K562 (cell line): Measurements from ENCODE around the gene NTRK1. TPM values are rescaled to one million over a fixed set of nuclear protein-coding genes. Genes with fewer than 3 reads are reported as not detected.

Source experiments
- ATAC-seq: fragments of 200-7000 bp; cut with Tn5 transposase; 3 replicates; pipeline ENCODE4 v1.9.1; 2020; ENCODE audit warnings: moderate library complexity
- BruUV-seq: library from RNA; stranded (reverse); fragments of 400-500 nt; replicated peaks from 2 replicates; lab custom pipeline; 2021; lab: Mats Ljungman, UMichigan
- CTCF ChIA-PET: fragments of 300-600 bp; formaldehyde crosslinking; extraction: SDS; loops from one replicate; lab custom pipeline; 2021; ENCODE audit warnings: low intra/inter-chr PET ratio; lab: Yijun Ruan, JAX
- POLR2A ChIA-PET: fragments of 300-600, 350-650 bp; sonication (Branson Sonifier 250); formaldehyde crosslinking; extraction: SDS; loops from one replicate; lab custom pipeline; 2021; ENCODE audit warnings: antibody characterized with exemption, inconsistent platforms; lab: Yijun Ruan, JAX
- DNase-seq, 4 experiments: peaks; one replicate each; pipeline versions ENCODE4 v3.0.0 to v3.0.0-alpha.2; 2011 to 2018; ENCODE audit warnings: low spot score in 3 of 4, mixed read lengths in 3 of 4; ENCODE audit errors: extremely low read depth in 1 of 4
- FAIRE-seq: peaks from 2 replicates; lab custom pipeline; 2011; peaks lifted over from hg19 to GRCh38; lab: Jason Lieb, UNC
- H2AFZ ChIP-seq: 2 replicates; pipeline ENCODE4 v1.6.0; 2011; ENCODE audit warnings: low read depth, low read length, control low read depth, inconsistent platforms
- H3K27ac ChIP-seq: fragments of 200-600 bp; 3 replicates; pipeline ENCODE4 v1.8.0; 2011; ENCODE audit warnings: low read depth, mild to moderate bottlenecking, control low read depth, inconsistent platforms, low read length, moderate library complexity, mixed read lengths; ENCODE audit errors: extremely low read depth
- H3K27me3 ChIP-seq, 2 experiments: fragments of 300-600 bp in 1 of 2; 2 replicates in 1 of 2; 3 replicates in 1 of 2; pipeline versions ENCODE4 v1.6.0 to v1.8.0; 2011; ENCODE audit warnings: inconsistent platforms in 2 of 2, low read length in 2 of 2, mild to moderate bottlenecking in 1 of 2, mixed read lengths in 1 of 2, moderate library complexity in 1 of 2; ENCODE audit not compliant: control insufficient read depth in 2 of 2, insufficient read depth in 2 of 2
- H3K36me3 ChIP-seq: fragments of 300-600 bp; 3 replicates; pipeline ENCODE4 v1.8.0; 2011; ENCODE audit warnings: mild to moderate bottlenecking, low read length, inconsistent platforms; ENCODE audit not compliant: control insufficient read depth, insufficient read depth
- H3K4me1 ChIP-seq, 2 experiments: fragments of 200-600 bp in 1 of 2; replicated peaks in 1 of 2; 2 replicates in 1 of 2; 3 replicates in 1 of 2; pipeline versions ENCODE4 v1.5.1 to v1.8.0; 2011; ENCODE audit warnings: inconsistent platforms in 2 of 2, low read length in 2 of 2, mild to moderate bottlenecking in 1 of 2, mixed read lengths in 1 of 2, moderate library complexity in 1 of 2; ENCODE audit not compliant: control insufficient read depth in 2 of 2, insufficient read depth in 2 of 2
- H3K4me2 ChIP-seq: 2 replicates; pipeline ENCODE4 v1.6.1; 2011; ENCODE audit warnings: low read length, control low read depth, inconsistent platforms, mixed read lengths; ENCODE audit not compliant: insufficient read depth
- H3K4me3 ChIP-seq: fragments of 200-600 bp; sonication (generic), shearing (Covaris generic); 2 replicates; pipeline ENCODE4 v1.5.1; 2016; ENCODE audit warnings: control low read depth, inconsistent platforms
- H3K79me2 ChIP-seq: fragments of 200-600 bp; 3 replicates; pipeline ENCODE4 v1.8.0; 2011; ENCODE audit warnings: low read length, inconsistent platforms; ENCODE audit not compliant: control insufficient read depth, insufficient read depth
- H3K9ac ChIP-seq, 2 experiments: 2 replicates each; pipeline versions ENCODE4 v1.6.0 to v1.6.1; 2011; ENCODE audit warnings: low read depth in 2 of 2, low read length in 2 of 2, control low read depth in 1 of 2, inconsistent platforms in 1 of 2, mild to moderate bottlenecking in 1 of 2, mixed read lengths in 1 of 2; ENCODE audit not compliant: insufficient read depth in 1 of 2
- H3K9me1 ChIP-seq: one replicate; pipeline ENCODE4 v1.6.0; 2011; ENCODE audit warnings: inconsistent platforms, mild to moderate bottlenecking, low read length, moderate library complexity; ENCODE audit not compliant: control insufficient read depth, insufficient read depth
- H3K9me3 ChIP-seq: replicated peaks from 2 replicates; pipeline ENCODE4 v1.5.1; 2011; ENCODE audit warnings: low read depth, low read length, inconsistent platforms; ENCODE audit not compliant: control insufficient read depth, insufficient read depth
- H4K20me1 ChIP-seq: replicated peaks from 2 replicates; pipeline ENCODE4 v1.6.1; 2011; ENCODE audit warnings: low read length, inconsistent platforms, mixed read lengths; ENCODE audit not compliant: control insufficient read depth, insufficient read depth
- DLX4 ChIP-seq: fragments of 250-450 bp; sonication (Bioruptor Pico); IDR thresholded peaks from 2 replicates; pipeline ENCODE4 v1.6.1; 2021; ENCODE audit warnings: mild to moderate bottlenecking
- E2F1 ChIP-seq: sonication (generic); formaldehyde crosslinking; IDR thresholded peaks from 2 replicates; pipeline ENCODE4 v1.8.1; 2023; ENCODE audit warnings: mild to moderate bottlenecking, missing genetic modification reagents, moderate library complexity
- ETV5 ChIP-seq: sonication (generic); formaldehyde crosslinking; IDR thresholded peaks from 2 replicates; pipeline ENCODE4 v1.4.0; 2020; ENCODE audit warnings: low read depth, mild to moderate bottlenecking, missing genetic modification reagents
- EWSR1 ChIP-seq: fragments of 450-650 bp; IDR thresholded peaks from 2 replicates; pipeline ENCODE4 v1.6.1; 2018; ENCODE audit warnings: borderline replicate concordance, mild to moderate bottlenecking, low read depth, moderate library complexity; ENCODE audit not compliant: partially characterized antibody
- FUS ChIP-seq: fragments of 200-400 bp; formaldehyde crosslinking; optimal IDR thresholded peaks from 2 replicates; pipeline ENCODE3; 2017; ENCODE audit warnings: low read depth, low read length
- HEY1 ChIP-seq: fragments of 250-450 bp; sonication (Bioruptor Pico); IDR thresholded peaks from 2 replicates; pipeline ENCODE4 v1.5.0; 2020; ENCODE audit warnings: mild to moderate bottlenecking, moderate library complexity, borderline replicate concordance
- HMG20A ChIP-seq: fragments of 450-650 bp; formaldehyde crosslinking; conservative IDR thresholded peaks from 2 replicates; pipeline ENCODE4 v1.4.0; 2020; ENCODE audit warnings: mild to moderate bottlenecking, mixed read lengths
- KDM1A ChIP-seq, 2 experiments: fragments of 450-650 bp; IDR thresholded peaks; 2 replicates each; pipeline ENCODE4 v1.6.1; 2016; ENCODE audit warnings: mild to moderate bottlenecking in 2 of 2
- MIER1 ChIP-seq: fragments of 450-650 bp; IDR thresholded peaks from 2 replicates; pipeline ENCODE4 v1.6.1; 2016; ENCODE audit warnings: antibody characterized with exemption, mild to moderate bottlenecking, low read depth
- NR1H2 ChIP-seq: sonication (generic); formaldehyde crosslinking; IDR thresholded peaks from 2 replicates; pipeline ENCODE4 v1.4.0; 2020; ENCODE audit warnings: mild to moderate bottlenecking, missing genetic modification reagents
- RFX5 ChIP-seq: IDR thresholded peaks from 2 replicates; pipeline ENCODE4 v1.6.1; 2011; ENCODE audit warnings: low read depth, mild to moderate bottlenecking, improper control_type of control experiment, low read length
- SRSF9 ChIP-seq: fragments of 200-400 bp; formaldehyde crosslinking; IDR thresholded peaks from 2 replicates; pipeline ENCODE4 v1.6.1; 2017; ENCODE audit warnings: low read depth, low read length, borderline replicate concordance
- ZNF217 ChIP-seq: sonication (generic); formaldehyde crosslinking; IDR thresholded peaks from 2 replicates; pipeline ENCODE4 v1.8.0; 2022; ENCODE audit warnings: mild to moderate bottlenecking, missing genetic modification reagents
- ZNF232 ChIP-seq: sonication (generic); formaldehyde crosslinking; IDR thresholded peaks from 2 replicates; pipeline ENCODE4 v1.8.0; 2022; ENCODE audit warnings: mild to moderate bottlenecking, missing genetic modification reagents
- ZSCAN32 ChIP-seq: fragments of 450-650 bp; formaldehyde crosslinking; IDR thresholded peaks from 2 replicates; pipeline ENCODE4 v1.4.0; 2020; ENCODE audit warnings: mild to moderate bottlenecking, moderate library complexity
- WGBS: fragments of 100-300 bp; shearing (Covaris generic); methylation state at CpG from one replicate; pipeline ENCODE4 v1.1.6; 2016; ENCODE audit warnings: low coverage, mixed read lengths; ENCODE audit not compliant: insufficient coverage; ENCODE audit errors: missing lambda C conversion rate; 5-methylcytosine and 5-hydroxymethylcytosine counted together
- in situ Hi-C: fragments of 300-500 bp; cut with MboI; formaldehyde crosslinking; loops from 4 replicates; pipeline ENCODE4 v1.15.0; 2018; ENCODE audit warnings: inconsistent platforms, mixed read lengths
- intact Hi-C: fragments of 100-400 bp; cut with micrococcal nuclease; formaldehyde crosslinking; loops from 2 replicates; pipeline ENCODE4 v1.14.2; 2022
- polyA plus RNA-seq, 8 experiments: library from polyadenylated mRNA; depleted of rRNA in 4 of 8; stranded (reverse) in 5 of 8; unstranded in 3 of 8; fragments of >200 nt; fragmentation: Nextera tagmentation in 2 of 8; fragmentation: Illumina TruSeq in 1 of 8; extraction: Ambion mirVana in 2 of 8; extraction: Trizol in 1 of 8; gene quantifications; 2 replicates each; pipeline versions ENCODE4 v1.2.1 to v1.2.3, GENCODE V29; 2011 to 2014; ENCODE audit warnings: inconsistent platforms in 1 of 8, missing spikeins in 1 of 8
- total RNA-seq, 7 experiments: library from RNA; depleted of rRNA in 6 of 7; stranded (reverse); fragments of >200 nt in 6 of 7; fragmentation: Illumina TruSeq in 2 of 7; extraction: Trizol in 2 of 7; gene quantifications; 2 replicates each; pipeline versions ENCODE4 v1.2.1 to v1.2.3, GENCODE V29; 2011 to 2021; ENCODE audit warnings: low replicate concordance in 1 of 7
- TF ChIP-seq, protein P1 (sequence below), 3 experiments: fragments of 200-800 bp in 1 of 3; fragments of 250-450 bp in 1 of 3; fragments of 450-650 bp in 1 of 3; sonication (Bioruptor Pico) in 1 of 3; sonication (Bioruptor generic) in 1 of 3; formaldehyde crosslinking in 1 of 3; IDR thresholded peaks; 2 replicates each; pipeline versions ENCODE4 v1.6.1 to v1.8.0; 2016 to 2022; ENCODE audit warnings: mild to moderate bottlenecking in 2 of 3, missing genetic modification characterization in 2 of 3, missing compliant biosample characterization in 1 of 3, moderate library complexity in 1 of 3

The NTRK1 gene
- total and polyA plus RNA-seq, 9 of the 15 experiments (the other 6 are each of a cell fraction or from before 2014, with no cell fraction given): 0.46 to 30.0 (median 7.9) TPM

DNA sequence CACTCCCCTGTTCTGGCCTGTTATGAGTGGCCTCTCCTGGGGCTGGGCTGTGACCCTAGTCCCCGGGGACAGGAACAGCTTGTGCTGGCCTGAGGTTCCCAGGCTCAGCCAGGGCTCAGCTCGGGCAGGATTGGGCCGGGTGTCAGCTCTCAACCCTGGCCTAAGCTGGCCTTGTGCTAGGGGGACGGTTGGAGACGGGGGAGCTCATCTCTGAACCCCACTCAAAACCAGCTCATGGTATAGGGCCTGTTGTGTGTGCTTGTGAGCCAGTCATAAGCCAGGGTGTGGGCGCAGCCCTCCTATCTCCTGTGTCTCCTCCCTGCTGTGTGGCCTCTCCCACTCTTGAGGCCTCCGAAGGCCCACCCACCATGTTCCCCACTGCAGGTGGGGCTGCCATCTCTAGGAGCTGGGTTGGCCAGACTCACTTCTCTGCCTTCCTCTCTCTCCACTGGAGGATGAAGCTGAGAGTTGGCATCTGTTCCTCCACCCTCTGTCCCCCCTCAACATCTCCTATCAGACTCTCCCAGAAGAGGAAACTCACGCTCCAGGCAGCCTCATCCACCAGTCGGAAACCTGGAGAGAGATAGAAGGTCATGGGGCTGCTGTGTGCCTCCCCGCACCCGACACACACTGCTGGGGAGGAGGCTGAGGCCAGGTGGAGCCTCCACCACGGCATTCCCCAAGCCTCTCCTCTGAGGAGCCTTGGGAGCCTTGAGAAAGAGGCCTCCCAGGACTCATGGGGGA is 34.2 kb downstream of the NTRK1 start:
- DNase-seq (peak; percentile 82 to 91 (median 88)), FAIRE-seq (peak; percentile 88), ATAC-seq (peak; percentile 74)
- no peaks in the 10 kb centered on the region for H3K27me3 ChIP-seq
- H3K4me2 ChIP-seq: peak overlapping the region; percentile 62
- peaks cover 36 to 58% of the 10 kb centered on the region in 2 experiments for H3K4me1 ChIP-seq
- WGBS: 10% methylated on average over 10 of the region's 12 CpGs
- H3K27ac ChIP-seq: peak overlapping the region; percentile 63
- H4K20me1 ChIP-seq: no peaks in the 10 kb centered on the region
- BruUV-seq: no TSS peak
- ChIA-PET POLR2A (interaction anchor here (0.6 to 1.5 kb wide), 10 partner anchors 9 to 235 kb away, joined by 3 to 7 read pairs (median 4); no protein-coding TSS in a partner anchor), CTCF (interaction anchor here (1.0 to 1.7 kb wide), 2 partner anchors 16 to 25 kb away, joined by 4 to 5 read pairs; partner anchors contain the start of gene LRRC71)
- peak overlapping the region; percentile 95 for H2AFZ ChIP-seq
- H3K9me1 ChIP-seq: no peaks in the 10 kb centered on the region
- no peak overlapping the region for H3K4me3 ChIP-seq
- intact Hi-C loops: no loop called here
- in situ Hi-C loops: loop anchor here (5.0 kb wide), 1 partner anchor 32 kb away; no protein-coding TSS in a partner anchor
- no peaks in the 10 kb centered on the region for H3K79me2 ChIP-seq
- peak overlapping the region; percentile 43 to 88 for H3K9ac ChIP-seq
- H3K36me3 ChIP-seq: no peaks in the 10 kb centered on the region
- no peaks in the 10 kb centered on the region for H3K9me3 ChIP-seq
- TF ChIP-seq MIER1: 0 out of 2 replicates have a peak, but pooled peaks have one; percentile 27
- no peak for TF ChIP-seq HEY1
- no peak for TF ChIP-seq E2F1 (CRISPR knock-in tag)
- TF ChIP-seq ZNF232 (CRISPR knock-in tag): no peak
- no peak for TF ChIP-seq ZSCAN32 (CRISPR knock-in tag)
- no peak for TF ChIP-seq NR1H2
- no peak for TF ChIP-seq DLX4 (CRISPR knock-in tag)
- peak in 1 of 2 experiments; percentile 50; a peak in 2 of 4 replicates for TF ChIP-seq KDM1A (IDR thresholded peaks at IDR 0.05)
- TF ChIP-seq, protein P1, sequence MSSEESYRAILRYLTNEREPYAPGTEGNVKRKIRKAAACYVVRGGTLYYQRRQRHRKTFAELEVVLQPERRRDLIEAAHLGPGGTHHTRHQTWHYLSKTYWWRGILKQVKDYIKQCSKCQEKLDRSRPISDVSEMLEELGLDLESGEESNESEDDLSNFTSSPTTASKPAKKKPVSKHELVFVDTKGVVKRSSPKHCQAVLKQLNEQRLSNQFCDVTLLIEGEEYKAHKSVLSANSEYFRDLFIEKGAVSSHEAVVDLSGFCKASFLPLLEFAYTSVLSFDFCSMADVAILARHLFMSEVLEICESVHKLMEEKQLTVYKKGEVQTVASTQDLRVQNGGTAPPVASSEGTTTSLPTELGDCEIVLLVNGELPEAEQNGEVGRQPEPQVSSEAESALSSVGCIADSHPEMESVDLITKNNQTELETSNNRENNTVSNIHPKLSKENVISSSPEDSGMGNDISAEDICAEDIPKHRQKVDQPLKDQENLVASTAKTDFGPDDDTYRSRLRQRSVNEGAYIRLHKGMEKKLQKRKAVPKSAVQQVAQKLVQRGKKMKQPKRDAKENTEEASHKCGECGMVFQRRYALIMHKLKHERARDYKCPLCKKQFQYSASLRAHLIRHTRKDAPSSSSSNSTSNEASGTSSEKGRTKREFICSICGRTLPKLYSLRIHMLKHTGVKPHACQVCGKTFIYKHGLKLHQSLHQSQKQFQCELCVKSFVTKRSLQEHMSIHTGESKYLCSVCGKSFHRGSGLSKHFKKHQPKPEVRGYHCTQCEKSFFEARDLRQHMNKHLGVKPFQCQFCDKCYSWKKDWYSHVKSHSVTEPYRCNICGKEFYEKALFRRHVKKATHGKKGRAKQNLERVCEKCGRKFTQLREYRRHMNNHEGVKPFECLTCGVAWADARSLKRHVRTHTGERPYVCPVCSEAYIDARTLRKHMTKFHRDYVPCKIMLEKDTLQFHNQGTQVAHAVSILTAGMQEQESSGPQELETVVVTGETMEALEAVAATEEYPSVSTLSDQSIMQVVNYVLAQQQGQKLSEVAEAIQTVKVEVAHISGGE (CRISPR knock-in tag; IDR thresholded peaks at IDR 0.05): peak in 1 of 3 experiments; percentile 69; a peak in 1 of 6 replicates
- TF ChIP-seq HMG20A (CRISPR knock-in tag): no peak
- no peak for TF ChIP-seq FUS
- TF ChIP-seq EWSR1: no peak
- no peak for TF ChIP-seq SRSF9
- no peak for TF ChIP-seq RFX5
- no peak; the same call in 1 of the 2 replicates for TF ChIP-seq ETV5
- no peak for TF ChIP-seq ZNF217 (CRISPR knock-in tag)
